HUES6 (cell line): Measurements from ENCODE around the gene NID1.

Experiments
- H3K27ac ChIP-seq: 2 replicates; pipeline ENCODE4 v1.7.0; 2013; ENCODE audit warnings: low read depth, mild to moderate bottlenecking, low read length, inconsistent platforms
- H3K27me3 ChIP-seq: 2 replicates; pipeline ENCODE4 v1.6.1; 2013; ENCODE audit warnings: low read length; ENCODE audit not compliant: control insufficient read depth, insufficient read depth
- H3K36me3 ChIP-seq: 2 replicates; pipeline ENCODE4 v1.6.1; 2013; ENCODE audit warnings: low read length; ENCODE audit not compliant: control insufficient read depth, insufficient read depth
- H3K4me1 ChIP-seq: 2 replicates; pipeline ENCODE4 v1.6.1; 2013; ENCODE audit warnings: low read length; ENCODE audit not compliant: control insufficient read depth, insufficient read depth
- H3K4me3 ChIP-seq: 2 replicates; pipeline ENCODE4 v1.5.1; 2013; ENCODE audit warnings: low read depth, low read length
- H3K9ac ChIP-seq: one replicate; pipeline ENCODE4 v1.6.1; 2013; ENCODE audit warnings: mild to moderate bottlenecking, low read length
- H3K9me3 ChIP-seq: 2 replicates; pipeline ENCODE4 v1.6.1; 2013; ENCODE audit warnings: low read depth, low read length; ENCODE audit not compliant: control insufficient read depth, insufficient read depth

The NID1 gene

GRCh38 chr1:235955777-235956176 is 109.1 kb downstream of the NID1 start:
- no peaks in the 10 kb centered on the region for H3K36me3 ChIP-seq
- H3K27ac ChIP-seq = no peak overlapping the region
- H3K4me3 ChIP-seq = no peak overlapping the region
- no peak overlapping the region for H3K9ac ChIP-seq
- H3K9me3 ChIP-seq = no peaks in the 10 kb centered on the region
- H3K27me3 ChIP-seq = no peaks in the 10 kb centered on the region
- no peaks in the 10 kb centered on the region for H3K4me1 ChIP-seq

GRCh38 chr1:235954306-235955283 is 110.3 kb downstream of the NID1 start:
- H3K27ac ChIP-seq = no peak overlapping the region
- H3K36me3 ChIP-seq = no peaks in the 10 kb centered on the region
- no peak overlapping the region for H3K9ac ChIP-seq

GRCh38 chr1:235953801-235954200 is 111.1 kb downstream of the NID1 start:
- H3K4me1 ChIP-seq = no peaks in the 10 kb centered on the region
- no peaks in the 10 kb centered on the region for H3K36me3 ChIP-seq

More at GRCh38 chr1:235954306-235955283, 110.3 kb downstream of the NID1 start:
- Histone ChIP-seq H3K4me1 (no peaks in the 10 kb centered on the region), H3K9me3 (no peaks in the 10 kb centered on the region), H3K4me3 (no peak overlapping the region), H3K27me3 (no peaks in the 10 kb centered on the region)

GRCh38 chr1:235952950-235953615 is 111.8 kb downstream of the NID1 start:
- no peak overlapping the region for H3K27ac ChIP-seq
- H3K4me1 ChIP-seq = no peaks in the 10 kb centered on the region

More at GRCh38 chr1:235953801-235954200, 111.1 kb downstream of the NID1 start:
- H3K9ac ChIP-seq = no peak overlapping the region
- no peak overlapping the region for H3K4me3 ChIP-seq
- H3K27ac ChIP-seq = no peak overlapping the region
- H3K27me3 ChIP-seq = no peaks in the 10 kb centered on the region
- H3K9me3 ChIP-seq = no peaks in the 10 kb centered on the region

GRCh38 chr1:235951661-235952060 is 113.2 kb downstream of the NID1 start:
- Histone ChIP-seq H3K27ac (no peak overlapping the region), H3K4me1 (no peaks in the 10 kb centered on the region), H3K36me3 (no peaks in the 10 kb centered on the region), H3K9me3 (no peaks in the 10 kb centered on the region), H3K4me3 (no peak overlapping the region), H3K9ac (no peak overlapping the region), H3K27me3 (no peaks in the 10 kb centered on the region)

More at GRCh38 chr1:235952950-235953615, 111.8 kb downstream of the NID1 start:
- H3K27me3 ChIP-seq = no peaks in the 10 kb centered on the region
- H3K9ac ChIP-seq = no peak overlapping the region
- no peaks in the 10 kb centered on the region for H3K36me3 ChIP-seq
- no peak overlapping the region for H3K4me3 ChIP-seq
- H3K9me3 ChIP-seq = no peaks in the 10 kb centered on the region

GRCh38 chr1:235950318-235950717 is 114.6 kb downstream of the NID1 start:
- Histone ChIP-seq H3K27ac (no peak overlapping the region), H3K4me1 (no peaks in the 10 kb centered on the region), H3K36me3 (no peaks in the 10 kb centered on the region), H3K9me3 (no peaks in the 10 kb centered on the region), H3K9ac (no peak overlapping the region), H3K4me3 (no peak overlapping the region), H3K27me3 (no peaks in the 10 kb centered on the region)

GRCh38 chr1:235948774-235949427 is 116.0 kb downstream of the NID1 start:
- H3K27me3 ChIP-seq = no peaks in the 10 kb centered on the region
- H3K9me3 ChIP-seq = no peaks in the 10 kb centered on the region
- H3K4me1 ChIP-seq = no peaks in the 10 kb centered on the region
- no peak overlapping the region for H3K27ac ChIP-seq
- no peak overlapping the region for H3K9ac ChIP-seq
- no peak overlapping the region for H3K4me3 ChIP-seq
- H3K36me3 ChIP-seq = no peaks in the 10 kb centered on the region

- H3K36me3 ChIP-seq = no peaks in the 10 kb centered on the region
- H3K9me3 ChIP-seq = no peaks in the 10 kb centered on the region
- H3K4me3 ChIP-seq = no peak overlapping the region
- no peaks in the 10 kb centered on the region for H3K27me3 ChIP-seq
- H3K9ac ChIP-seq = no peak overlapping the region
- H3K4me1 ChIP-seq = no peaks in the 10 kb centered on the region
- H3K27ac ChIP-seq = no peak overlapping the region
These were observed 116.9 kb downstream of the NID1 start for GRCh38 chr1:235947989-235948388.

GRCh38 chr1:235946571-235946981 is 118.3 kb downstream of the NID1 start:
- no peaks in the 10 kb centered on the region for H3K27me3 ChIP-seq
- no peak overlapping the region for H3K4me3 ChIP-seq
- no peaks in the 10 kb centered on the region for H3K9me3 ChIP-seq
- H3K4me1 ChIP-seq = no peaks in the 10 kb centered on the region
- H3K9ac ChIP-seq = no peak overlapping the region
- H3K27ac ChIP-seq = no peak overlapping the region
- H3K36me3 ChIP-seq = no peaks in the 10 kb centered on the region

GRCh38 chr1:235945775-235946570 is 118.9 kb downstream of the NID1 start:
- no peak overlapping the region for H3K4me3 ChIP-seq
- H3K36me3 ChIP-seq = no peaks in the 10 kb centered on the region
- H3K27ac ChIP-seq = no peak overlapping the region
- no peaks in the 10 kb centered on the region for H3K27me3 ChIP-seq
- no peaks in the 10 kb centered on the region for H3K4me1 ChIP-seq
- no peaks in the 10 kb centered on the region for H3K9me3 ChIP-seq
- no peak overlapping the region for H3K9ac ChIP-seq
